GM12891 (cell line): Measurements from ENCODE around the gene CCDC9B.

Experiments
- POLR2A ChIP-seq: IDR thresholded peaks from 2 replicates; pipeline ENCODE4 v1.6.1; 2011; ENCODE audit warnings: low read depth, low read length, control low read depth
- POLR2AphosphoS5 ChIP-seq: IDR thresholded peaks from 2 replicates; pipeline ENCODE4 v1.6.1; 2011; ENCODE audit warnings: low read depth, low read length, control low read depth
- TAF1 ChIP-seq: IDR thresholded peaks from 2 replicates; pipeline ENCODE4 v1.6.1; 2011; ENCODE audit warnings: low read depth, low read length, control low read depth

- TF ChIP-seq POLR2AphosphoS5, result no peak
- no peak for TF ChIP-seq TAF1
- no peak for TF ChIP-seq POLR2A
These were observed 57.7 kb downstream of the CCDC9B start, which contains the start of gene ANKRD63 for GRCh38 chr15:40282869-40283614.
